Fibroblast of upper back skin (primary cell): ENCODE data around the gene RPS3.

Experiments used
- DNase-seq: peaks from one replicate; pipeline ENCODE4 v3.0.0-alpha.2; 2013

The RPS3 gene

GRCh38 chr11:75436806-75437205 is 37.5 kb downstream of the RPS3 start:
- no peak for DNase-seq

DNA sequence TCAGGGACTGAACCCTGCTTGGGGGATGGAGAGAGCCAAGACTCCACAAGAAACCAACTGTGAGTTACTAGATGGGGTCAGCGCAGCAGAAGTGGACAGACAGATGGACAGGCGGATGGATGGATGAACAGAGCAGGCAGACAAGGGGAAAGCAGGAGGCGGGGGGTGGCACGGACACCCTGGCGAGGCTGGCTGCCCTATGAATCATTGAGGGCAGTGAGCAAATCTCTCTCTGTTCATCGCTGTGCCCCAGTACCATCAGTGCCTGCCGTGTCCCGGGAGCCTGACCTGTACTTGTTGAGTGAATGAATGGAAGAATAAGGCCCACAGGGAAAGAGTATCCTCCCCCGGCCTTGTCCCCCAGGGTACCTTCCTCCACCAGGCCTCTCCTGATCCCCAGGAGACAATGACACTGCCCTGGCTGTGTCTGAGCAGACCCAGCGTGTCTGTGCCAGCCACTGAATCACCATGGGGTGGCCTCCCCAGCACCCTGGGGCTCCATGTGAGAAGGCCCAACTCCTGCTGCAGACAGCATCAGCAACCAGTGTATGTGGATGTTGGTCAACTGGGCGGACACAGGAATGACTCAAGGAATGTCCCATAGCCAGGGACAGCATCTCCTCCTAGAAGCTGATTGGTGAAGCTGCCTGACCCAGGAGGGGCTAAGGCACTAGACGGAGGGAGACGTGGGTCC is 38.8 kb downstream of the RPS3 start:
- no peak for DNase-seq

- DNase-seq, result no peak
These were observed 39.7 kb downstream of the RPS3 start for GRCh38 chr11:75439026-75439425.

GRCh38 chr11:75439495-75440120 is 40.3 kb downstream of the RPS3 start:
- DNase-seq, result no peak

DNA sequence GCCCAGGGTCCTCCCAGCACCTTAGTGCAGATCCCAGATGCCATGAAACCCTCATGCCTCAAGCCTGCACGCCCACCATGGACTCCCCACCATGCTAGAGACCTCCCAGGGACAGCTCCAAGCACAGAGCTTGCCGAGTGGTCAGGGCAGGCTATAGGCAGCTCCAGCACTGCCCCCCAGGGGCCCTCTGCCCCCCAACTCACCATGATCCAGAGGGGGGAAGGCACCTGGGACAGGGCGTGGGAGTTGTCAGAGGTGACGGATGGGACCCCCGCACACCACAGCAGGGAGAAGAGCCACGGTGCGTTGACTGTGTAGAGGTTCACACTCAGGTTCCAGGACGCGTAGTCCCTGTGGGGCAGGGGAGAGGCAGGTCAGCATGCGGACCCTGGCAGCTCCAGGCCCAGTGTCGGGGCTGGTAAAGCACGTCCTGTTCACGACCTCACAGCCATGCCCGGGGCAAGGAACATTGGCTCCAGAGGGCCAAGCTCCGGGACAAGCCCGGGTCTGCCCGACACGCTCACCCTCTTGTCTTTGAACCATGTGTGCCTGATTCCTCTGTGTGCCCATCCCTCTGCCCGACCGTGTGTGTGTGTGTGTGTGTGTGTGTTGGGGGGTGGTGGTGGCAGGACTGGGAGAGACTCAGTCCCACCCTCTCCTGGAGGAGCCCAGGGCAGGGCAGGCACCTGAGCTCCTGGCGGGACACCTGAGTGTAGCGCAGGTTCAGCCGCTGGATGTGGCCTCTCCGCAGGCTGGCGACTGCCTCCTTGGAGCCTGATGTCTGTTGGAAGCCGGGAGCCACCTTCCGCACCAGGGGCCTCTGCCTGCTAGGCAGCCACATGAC is 41.9 kb downstream of the RPS3 start:
- no peak for DNase-seq

GRCh38 chr11:75441804-75442132 is 42.5 kb downstream of the RPS3 start:
- no peak for DNase-seq

- no peak for DNase-seq
These were observed 43.0 kb downstream of the RPS3 start for GRCh38 chr11:75442161-75442885.

DNA sequence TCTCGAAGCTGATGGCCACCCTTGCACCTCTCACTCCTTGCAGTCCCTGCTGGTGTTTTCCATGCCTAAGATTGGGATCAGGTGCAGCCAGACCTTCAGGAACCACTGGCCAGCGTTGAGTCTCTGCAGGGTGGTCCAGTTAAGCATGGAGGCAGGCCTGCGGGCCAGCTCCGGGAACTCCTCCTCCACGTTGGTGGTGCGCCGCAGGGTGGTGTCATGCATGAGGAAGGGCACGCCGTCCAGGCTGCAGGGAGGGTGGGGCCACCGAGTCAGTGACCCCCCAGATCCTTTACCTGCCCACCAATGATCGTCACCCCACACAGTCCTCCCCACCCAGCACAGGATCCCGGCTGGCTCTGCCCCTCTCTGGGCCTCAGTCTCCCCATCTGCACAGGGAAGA is 43.7 kb downstream of the RPS3 start:
- DNase-seq, result no peak

GRCh38 chr11:75445315-75445953 is 46.1 kb downstream of the RPS3 start:
- DNase-seq, result peak; percentile 51

DNA sequence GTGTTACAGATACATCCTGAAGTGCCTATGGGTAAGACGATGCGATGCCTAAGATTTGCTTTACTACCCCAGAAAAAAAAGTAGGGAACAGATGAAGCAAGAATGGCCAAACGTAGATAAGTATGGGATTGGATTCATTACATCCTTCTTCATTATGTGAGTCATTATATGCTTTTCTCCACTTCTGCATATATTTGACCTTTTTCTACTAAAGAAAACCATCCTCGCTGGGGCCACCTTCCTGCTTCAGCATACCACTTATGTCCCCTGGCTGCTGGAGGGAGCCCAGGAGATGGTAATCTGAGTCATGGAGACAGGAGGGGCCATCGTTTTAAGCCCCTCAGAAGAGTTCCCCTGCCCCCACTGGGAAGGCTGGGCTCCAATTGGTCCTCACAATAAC is 48.1 kb downstream of the RPS3 start:
- DNase-seq, result no peak

DNA sequence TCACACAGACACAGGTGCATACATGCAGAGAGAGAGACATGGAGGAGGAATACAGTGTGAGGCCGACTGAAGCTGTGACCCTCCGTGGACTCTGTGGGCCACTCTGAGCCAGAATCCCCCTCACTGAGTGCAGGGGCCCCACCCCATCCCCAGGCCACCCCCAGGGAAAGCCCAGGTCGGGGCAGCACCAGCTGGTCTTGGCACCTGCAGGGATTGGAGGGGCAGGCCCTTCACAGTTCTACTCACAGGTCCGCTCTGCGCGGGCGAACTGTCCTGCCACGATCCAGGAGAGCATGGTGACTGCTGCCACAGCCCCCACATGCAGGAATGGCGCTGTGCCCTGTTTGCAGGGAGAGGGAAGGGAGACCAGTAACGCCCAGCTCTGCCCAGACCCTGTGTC is 50.0 kb downstream of the RPS3 start:
- no peak for DNase-seq

DNA sequence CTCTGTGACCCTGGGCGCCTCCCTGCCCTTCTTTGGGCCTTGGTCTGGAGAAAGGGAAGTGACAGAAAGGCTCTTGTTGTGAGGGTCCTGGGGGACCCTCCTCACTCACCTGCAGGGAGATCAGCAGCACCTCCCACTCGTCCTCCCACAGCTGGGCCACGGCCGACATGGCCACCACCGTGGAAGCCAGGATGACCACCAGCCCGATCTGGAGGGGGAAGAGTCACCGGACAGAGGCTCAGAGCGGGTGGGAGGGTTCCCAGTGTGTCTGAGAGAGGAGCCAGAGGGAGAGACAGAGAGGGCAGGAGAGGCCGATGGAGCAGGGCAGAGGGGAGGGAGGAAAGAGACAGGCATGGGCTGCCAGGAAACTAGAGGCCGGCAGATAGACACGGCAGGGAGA is 50.5 kb downstream of the RPS3 start:
- DNase-seq, result no peak

DNA sequence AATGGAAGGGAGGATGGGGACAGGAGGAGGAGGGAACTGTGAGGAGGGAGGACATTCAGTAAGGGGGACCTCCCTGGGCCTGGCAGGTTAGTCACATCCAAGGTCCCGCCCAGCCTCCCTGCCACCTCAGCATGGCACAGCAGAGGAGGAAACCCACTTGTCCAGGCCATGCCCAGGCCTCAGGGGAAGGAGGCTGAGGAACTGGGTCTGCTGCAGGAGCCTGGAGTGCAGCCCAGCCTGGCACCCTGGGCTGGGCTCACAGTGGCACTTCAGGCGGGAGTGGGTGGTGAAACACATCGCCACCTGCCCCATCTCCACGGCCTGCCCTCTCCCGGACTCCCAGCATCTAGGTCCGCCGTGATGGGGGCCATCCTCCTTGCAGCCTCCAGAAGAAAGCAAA is 50.9 kb downstream of the RPS3 start:
- no peak for DNase-seq

DNA sequence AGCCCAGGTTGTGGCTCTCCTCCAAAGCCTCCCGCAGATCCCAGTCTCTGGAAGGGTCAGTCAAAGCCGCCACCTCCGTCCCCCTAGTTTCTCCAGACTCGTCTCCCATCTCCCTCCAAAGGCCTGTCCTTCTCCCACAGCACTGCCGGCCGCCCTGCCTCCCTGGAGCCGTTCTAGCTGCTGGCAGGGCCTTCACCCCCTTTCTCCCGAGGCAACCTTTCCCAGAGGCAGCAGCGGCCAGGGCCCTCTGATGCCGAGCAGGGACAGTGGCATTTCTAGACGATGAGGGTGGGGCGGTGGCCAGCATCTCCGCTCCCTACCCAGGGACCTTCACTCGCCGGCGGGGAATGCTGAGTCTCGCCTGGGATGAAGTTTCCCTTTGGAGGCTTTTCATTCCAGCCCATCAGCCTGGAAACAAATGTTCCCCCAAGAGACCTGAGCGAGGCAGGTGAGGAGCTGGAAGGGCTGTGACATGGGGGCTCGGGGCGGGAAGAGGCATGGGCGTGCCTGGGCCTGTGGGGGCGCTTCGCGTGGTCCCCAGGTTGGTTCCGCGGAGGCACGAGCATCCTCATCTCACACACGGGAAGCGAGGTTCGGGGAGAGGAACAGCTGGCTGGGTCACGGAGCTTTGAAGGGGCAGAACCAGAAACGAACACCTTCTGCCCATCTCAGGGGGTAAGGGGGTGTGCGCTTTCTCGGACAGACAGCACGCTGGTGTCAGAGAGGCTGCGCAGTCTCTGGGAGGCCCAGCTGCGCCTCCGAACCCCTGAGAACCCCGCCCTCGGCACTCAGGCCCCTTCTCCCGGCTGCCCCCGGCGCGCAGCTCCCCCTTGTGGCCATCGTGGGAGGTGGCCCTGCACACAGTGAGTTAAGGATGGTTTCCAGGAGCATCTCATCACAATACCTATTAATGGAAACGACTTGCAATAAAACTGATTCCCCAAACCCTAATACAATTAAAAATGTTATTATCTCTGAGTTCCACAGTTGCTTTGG is 51.8 kb downstream of the RPS3 start:
- no peak for DNase-seq

GRCh38 chr11:75453916-75454655 is 54.8 kb downstream of the RPS3 start:
- peak; percentile 95 for DNase-seq

- DNase-seq, result no peak
These were observed 55.7 kb downstream of the RPS3 start for GRCh38 chr11:75454987-75455386.
